GM18873 (cell line): ENCODE results near the gene CFAP58.

Experiments
- ATAC-seq: cut with Tn5 transposase; IDR thresholded peaks from one replicate; pipeline ENCODE4 v1.9.1; 2021; ENCODE audit warnings: mild to moderate bottlenecking, moderate library complexity, moderate number of reproducible peaks; ENCODE audit not compliant: unreplicated experiment, low FRiP score

The CFAP58 gene

DNA sequence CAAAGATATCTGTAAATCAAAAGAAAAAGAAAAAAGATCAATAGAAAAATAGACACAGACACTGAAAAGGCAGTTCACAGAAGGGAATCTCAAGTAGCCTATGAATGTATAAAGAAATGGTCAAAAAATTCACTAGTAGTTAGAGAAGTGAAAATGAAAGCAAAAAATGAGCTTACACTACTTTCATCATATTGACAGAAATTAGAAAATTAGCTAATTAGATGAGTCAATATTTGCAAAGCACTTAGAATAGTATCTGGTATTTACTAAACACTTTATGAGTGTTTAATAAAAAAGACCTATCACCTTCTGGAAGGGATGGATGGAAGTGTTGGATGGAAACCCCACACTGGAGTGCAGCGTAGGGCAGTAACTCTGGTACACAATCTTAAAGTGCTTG lies 1.7 kb upstream of the CFAP58 start:
- ATAC-seq, result no peak

GRCh38 chr10:104359811-104360210 lies 6.2 kb downstream of the CFAP58 start:
- ATAC-seq, result no peak

DNA sequence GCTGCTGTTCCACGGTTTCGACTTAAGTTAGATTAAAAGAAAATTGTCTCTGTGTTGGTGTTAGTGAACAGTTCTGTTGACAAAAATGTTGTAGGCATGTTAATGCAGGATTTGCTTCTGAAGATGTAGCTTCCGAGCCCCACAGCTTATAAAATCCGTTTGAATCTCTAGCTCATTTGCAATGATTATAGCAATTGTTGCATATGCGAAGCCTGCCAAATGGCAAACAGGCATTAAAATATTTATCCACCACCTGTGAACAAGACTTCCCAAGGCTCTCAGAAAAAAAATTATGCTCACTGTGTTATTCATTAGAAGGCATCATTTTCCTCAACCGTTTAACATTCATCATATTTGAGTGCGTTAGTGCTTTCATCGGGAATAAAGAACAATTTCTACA lies 14.3 kb downstream of the CFAP58 start:
- ATAC-seq, result no peak

GRCh38 chr10:104368381-104368780 lies 14.7 kb downstream of the CFAP58 start:
- no peak for ATAC-seq

DNA sequence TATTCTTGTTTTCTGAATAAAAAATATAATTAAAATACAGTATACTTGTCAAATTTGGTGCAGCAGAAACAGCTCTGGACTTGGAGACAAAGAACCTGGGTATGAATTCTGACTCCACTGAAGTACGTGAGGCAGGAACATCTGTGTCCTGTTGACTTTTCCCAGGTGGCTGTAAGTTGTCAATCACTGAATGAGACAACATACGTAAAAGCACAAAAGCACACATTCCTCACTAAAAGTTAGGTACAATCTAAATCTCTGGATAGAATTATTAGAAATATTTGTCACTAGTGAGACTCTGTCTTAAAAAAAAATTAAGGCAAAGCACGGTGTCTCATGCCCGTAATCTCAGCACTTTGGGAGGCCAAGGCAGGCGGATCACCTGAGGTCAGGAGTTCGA lies 18.1 kb downstream of the CFAP58 start:
- no peak for ATAC-seq

GRCh38 chr10:104374591-104374990 lies 21.0 kb downstream of the CFAP58 start:
- ATAC-seq, result no peak

DNA sequence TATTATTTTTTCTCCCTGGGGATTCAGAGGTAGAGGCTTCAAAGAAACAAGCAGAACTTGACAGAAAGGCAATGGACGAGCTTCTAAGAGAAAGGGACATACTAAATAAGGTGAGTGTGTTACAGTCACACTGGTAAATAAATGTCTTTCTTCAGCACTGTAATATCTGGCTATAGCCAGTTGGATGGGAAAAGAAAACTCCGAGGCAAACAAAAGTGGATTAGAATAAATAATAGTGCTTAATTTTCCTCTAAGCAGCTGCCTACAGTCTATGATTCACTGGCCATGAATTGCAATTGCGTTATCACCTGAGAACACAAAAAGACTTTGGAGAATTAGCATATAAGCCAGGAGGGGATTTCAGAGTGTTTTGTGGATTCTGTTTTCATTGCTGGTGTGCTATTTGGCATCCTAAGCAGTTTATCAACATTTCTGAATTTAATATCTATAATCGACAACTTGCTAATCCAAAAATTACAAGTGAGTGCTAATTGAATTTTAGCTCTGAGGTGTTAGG lies 23.2 kb downstream of the CFAP58 start:
- ATAC-seq, result no peak

DNA sequence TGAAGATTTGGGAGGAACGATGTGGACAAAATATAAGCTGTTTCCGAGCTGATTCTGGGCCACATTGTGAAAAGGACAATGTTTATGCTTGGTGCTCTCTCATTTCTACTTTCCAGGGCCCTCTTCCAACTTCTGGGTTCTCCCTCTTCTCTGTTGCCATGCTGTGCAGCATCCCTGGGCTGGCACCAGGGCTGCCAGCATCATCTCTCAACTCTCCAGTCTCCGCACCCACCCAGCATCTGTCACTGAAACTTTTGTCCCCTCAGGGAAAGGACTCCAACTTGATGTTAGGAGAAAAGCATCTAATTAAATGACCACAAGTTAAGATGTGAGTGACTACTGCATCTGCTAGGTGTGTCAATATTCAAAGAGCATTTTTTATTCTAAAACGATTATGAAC lies 26.7 kb downstream of the CFAP58 start:
- no peak for ATAC-seq

- ATAC-seq, result no peak
Observed at GRCh38 chr10:104387130-104387888, 33.7 kb downstream of the CFAP58 start.

DNA sequence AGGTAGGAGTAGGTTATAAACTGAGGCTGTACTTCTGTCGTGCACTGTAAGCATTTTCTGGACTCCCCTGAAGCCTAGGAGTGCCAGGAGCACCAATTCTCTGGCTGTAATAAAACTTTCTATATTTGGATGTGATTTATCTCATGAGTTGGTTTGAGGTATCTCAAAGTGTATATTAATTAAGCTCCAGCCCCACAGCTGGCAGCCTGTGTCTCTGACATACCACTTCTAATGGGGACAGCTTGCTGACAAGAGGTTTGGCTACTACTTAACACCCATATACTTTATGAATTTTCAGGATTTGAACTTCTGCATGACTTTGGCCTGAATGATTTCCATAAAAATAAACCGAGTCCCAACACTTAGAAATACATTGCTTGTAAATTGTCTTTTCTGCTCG lies 35.2 kb downstream of the CFAP58 start:
- no peak for ATAC-seq

DNA sequence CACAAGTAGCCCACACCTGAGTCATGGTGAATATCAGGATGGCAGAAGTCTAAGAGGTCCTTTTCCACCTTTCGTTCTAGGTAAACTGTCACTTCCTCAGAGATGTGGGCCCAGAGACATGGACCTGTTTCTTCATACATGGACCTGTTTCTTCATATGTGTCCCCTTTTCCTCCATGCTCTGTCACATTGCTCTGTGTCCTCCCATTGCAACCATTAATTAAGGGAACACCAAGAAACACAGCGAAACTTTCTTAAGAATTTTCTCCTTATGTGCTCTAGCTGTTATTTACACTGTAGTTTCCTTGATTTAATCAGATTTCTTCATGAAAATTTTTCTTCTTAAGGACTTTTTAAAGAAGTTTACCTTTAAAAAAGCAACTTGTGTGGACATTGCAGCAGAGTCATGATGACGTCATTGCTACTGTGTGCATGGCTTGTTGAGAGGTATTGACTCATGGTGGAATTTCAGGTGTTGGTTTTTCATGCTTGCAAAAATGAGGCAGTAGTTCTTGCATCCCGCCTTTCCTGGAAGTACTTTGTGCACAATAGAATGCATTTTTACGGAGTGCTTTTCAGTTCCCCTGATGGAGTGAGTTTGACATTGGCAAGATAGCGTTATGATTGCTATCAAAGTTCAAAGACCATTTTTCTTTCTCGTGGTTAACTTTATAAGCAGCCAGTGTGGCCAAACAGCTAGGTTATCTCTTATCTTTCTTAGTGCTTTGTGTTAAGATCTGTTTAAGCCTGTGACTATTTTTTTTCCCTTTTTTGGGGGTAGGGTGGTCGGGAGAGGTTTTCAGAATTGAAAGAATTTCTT lies 37.7 kb downstream of the CFAP58 start:
- ATAC-seq, result no peak

DNA sequence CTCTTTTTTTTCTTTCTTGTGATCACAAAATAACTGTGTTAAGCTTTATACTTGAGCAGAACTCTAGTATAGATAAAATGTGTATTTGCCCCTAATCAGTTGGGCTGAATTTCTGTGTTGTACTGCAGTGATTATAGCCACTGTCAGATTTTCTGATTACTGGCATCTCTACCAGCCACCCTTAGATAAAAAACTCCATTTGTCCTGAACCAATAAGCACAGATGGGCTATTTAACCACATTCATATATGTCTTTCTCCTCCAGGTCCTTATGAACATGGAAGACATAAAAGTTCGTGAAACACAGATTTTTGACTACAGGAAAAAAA lies 38.3 kb downstream of the CFAP58 start:
- no peak for ATAC-seq

DNA sequence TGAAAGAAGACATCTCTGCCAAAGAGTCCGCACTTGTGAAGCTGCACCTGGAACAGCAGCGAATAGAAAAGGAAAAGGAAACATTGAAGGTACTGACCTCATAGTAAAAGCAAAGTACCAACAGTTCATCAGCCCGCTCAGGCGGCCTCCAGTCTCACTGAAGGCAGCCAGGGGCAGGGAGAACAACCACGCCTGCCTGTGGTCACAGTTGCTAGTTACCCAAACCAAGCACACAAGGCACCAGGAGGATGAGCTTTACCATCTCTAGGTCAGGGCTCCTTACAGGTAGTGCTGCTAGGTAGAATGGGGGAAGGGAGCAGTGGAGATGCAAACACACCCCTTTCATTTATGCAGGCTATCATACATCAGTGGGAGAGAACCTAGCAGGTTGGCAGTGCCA lies 39.8 kb downstream of the CFAP58 start:
- no peak for ATAC-seq

GRCh38 chr10:104396581-104396980 lies 42.9 kb downstream of the CFAP58 start:
- no peak for ATAC-seq

GRCh38 chr10:104403636-104404035 lies 50.0 kb downstream of the CFAP58 start:
- ATAC-seq, result no peak

GRCh38 chr10:104406715-104407650 lies 53.4 kb downstream of the CFAP58 start:
- ATAC-seq, result no peak

DNA sequence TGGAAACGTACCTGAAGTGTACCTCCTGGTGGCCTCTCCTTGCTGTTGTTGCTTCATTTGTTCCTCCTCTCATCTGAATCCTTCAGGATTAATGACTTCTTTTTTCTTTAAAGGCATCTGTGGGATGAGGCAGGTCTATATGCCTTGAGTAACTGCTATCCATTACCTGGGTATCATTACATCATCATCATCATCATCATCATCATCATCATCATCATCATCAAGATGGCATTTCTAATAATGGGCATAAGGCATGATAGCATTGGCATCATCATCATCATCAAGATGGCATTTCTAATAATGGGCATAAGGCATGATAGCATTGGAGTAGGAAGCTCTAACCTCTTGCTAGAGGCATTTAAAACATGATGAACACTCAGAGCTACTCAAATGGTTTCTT lies 59.9 kb downstream of the CFAP58 start:
- ATAC-seq, result no peak

GRCh38 chr10:104415526-104416165 lies 62.0 kb downstream of the CFAP58 start:
- no peak for ATAC-seq

- ATAC-seq, result no peak
Observed at GRCh38 chr10:104416851-104417250, 63.2 kb downstream of the CFAP58 start.

- no peak for ATAC-seq
Observed at GRCh38 chr10:104417637-104418292, 64.1 kb downstream of the CFAP58 start.
